ENCODE results near the gene RPS10.
"Not testable (repeated sequence)": the region's sequence is repeated elsewhere in the genome, so short reads cannot be mapped to it uniquely, and the experiment has no call there.

Gene RPS10

DNA sequence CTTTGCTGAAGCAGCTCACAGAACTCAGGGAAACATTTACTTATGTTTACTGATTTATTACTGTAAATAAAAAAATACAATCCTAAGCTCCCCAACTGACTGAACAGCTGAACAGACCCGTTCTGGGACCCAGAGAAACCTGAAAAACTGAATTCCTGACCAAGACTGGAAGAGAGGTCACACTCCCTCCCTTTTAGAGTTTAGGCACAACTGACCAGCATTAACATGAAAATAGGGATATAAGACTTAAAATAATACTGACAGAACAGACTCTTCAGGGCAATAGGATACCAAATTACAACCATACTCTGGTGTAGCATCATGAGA is 11.7 kb upstream of the RPS10 start:
- Histone ChIP-seq H3K27me3 (ENCODE audit: insufficient read depth, low read length) (peaks cover 3% of the 10 kb centered on the region), H3K4me3 (ENCODE audit: low read length) (no peak overlapping the region), H3K36me3 (ENCODE audit: insufficient read depth, low read length) (no peaks in the 10 kb centered on the region), H2AFZ (ENCODE audit: low read depth, low read length) (no peak overlapping the region), H3K4me1 (ENCODE audit: insufficient read depth, low read length) (no peaks in the 10 kb centered on the region), H3K9me3 (ENCODE audit: low read length) (no peaks in the 10 kb centered on the region)

DNA sequence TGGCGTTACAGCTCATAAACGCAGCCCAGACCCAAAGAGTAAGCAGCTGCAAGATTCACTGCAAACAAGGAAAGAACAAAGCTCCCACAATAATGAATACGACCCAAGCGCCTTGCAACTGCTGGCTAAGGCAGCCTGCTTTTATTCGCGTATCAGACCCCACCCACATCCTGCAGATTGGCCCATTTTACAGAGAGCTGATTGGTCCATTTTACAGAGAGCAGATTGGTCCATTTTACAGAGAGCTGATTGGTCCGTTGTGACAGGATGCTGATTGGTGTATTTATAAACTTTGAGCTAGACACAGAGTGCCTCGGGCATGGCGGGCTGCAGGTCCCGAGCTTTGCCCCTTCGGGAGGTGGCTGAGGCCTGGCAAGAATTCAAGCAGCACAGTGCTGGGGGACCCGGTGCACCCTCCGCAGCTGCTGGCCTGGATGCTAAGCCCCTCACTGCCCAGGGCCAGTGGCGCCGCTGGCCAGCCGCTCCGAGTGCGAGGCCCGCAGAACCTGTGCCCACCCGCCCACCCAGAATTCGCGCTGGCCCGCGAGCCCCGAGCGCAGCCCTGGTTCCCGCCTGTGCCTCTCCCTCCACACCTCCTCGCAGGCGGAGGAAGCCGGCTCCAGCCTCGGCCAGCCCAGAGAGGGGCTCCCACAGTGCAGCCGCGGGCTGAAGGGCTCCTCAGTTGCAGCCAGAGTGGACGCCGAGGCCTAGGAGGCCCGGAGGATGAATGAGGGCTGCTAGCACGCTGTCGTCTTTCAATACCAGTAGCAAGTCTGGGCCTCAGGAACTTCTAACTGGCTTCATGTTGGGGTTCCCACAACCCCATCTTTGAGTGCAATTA is 11.2 kb upstream of the RPS10 start:
- Histone ChIP-seq H3K27me3 (ENCODE audit: insufficient read depth, low read length) (peaks cover 3% of the 10 kb centered on the region), H3K4me3 (ENCODE audit: low read length) (no peak overlapping the region), H3K9me3 (ENCODE audit: low read length) (no peaks in the 10 kb centered on the region), H3K4me1 (ENCODE audit: insufficient read depth, low read length) (no peaks in the 10 kb centered on the region), H3K36me3 (ENCODE audit: insufficient read depth, low read length) (no peaks in the 10 kb centered on the region), H2AFZ (ENCODE audit: low read depth, low read length) (no peak overlapping the region)

DNA sequence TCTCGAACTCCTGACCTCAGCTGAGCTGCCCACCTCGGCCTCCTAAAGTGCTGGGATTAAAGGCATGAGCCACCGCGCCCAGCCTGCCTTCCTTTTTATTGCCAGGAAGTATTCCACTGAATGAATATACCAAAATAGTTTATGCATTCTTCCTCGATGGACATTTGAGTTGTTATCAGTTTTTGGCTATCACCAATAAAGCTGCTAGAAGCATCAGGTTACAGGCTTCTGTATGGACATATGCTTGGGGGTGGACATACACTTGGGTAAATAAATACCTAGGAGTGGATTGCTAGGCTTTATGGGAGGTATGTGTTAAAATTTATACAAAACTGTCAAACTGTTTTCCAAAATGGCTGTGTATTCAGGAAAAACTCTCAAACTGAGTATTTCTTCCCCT is 10.0 kb upstream of the RPS10 start:
- Histone ChIP-seq H3K4me3 (ENCODE audit: low read length) (no peak overlapping the region), H3K36me3 (ENCODE audit: insufficient read depth, low read length) (no peaks in the 10 kb centered on the region), H3K9me3 (ENCODE audit: low read length) (no peaks in the 10 kb centered on the region), H3K4me1 (ENCODE audit: insufficient read depth, low read length) (no peaks in the 10 kb centered on the region), H2AFZ (ENCODE audit: low read depth, low read length) (no peak overlapping the region), H3K27me3 (ENCODE audit: insufficient read depth, low read length) (peaks cover 3% of the 10 kb centered on the region)

GRCh38 chr6:34425132-34425497 is 754 bp downstream of the RPS10 start:
- no peaks in the 10 kb centered on the region for H3K9me3 ChIP-seq (ENCODE audit: low read length)
- H3K4me3 ChIP-seq (ENCODE audit: low read length) = peak overlapping the region; percentile 95
- H2AFZ ChIP-seq (ENCODE audit: low read depth, low read length) = no peak overlapping the region
- peaks cover 14% of the 10 kb centered on the region for H3K4me1 ChIP-seq (ENCODE audit: insufficient read depth, low read length)
- no peaks in the 10 kb centered on the region for H3K27me3 ChIP-seq (ENCODE audit: insufficient read depth, low read length)
- peaks cover 40% of the 10 kb centered on the region for H3K36me3 ChIP-seq (ENCODE audit: insufficient read depth, low read length)

DNA sequence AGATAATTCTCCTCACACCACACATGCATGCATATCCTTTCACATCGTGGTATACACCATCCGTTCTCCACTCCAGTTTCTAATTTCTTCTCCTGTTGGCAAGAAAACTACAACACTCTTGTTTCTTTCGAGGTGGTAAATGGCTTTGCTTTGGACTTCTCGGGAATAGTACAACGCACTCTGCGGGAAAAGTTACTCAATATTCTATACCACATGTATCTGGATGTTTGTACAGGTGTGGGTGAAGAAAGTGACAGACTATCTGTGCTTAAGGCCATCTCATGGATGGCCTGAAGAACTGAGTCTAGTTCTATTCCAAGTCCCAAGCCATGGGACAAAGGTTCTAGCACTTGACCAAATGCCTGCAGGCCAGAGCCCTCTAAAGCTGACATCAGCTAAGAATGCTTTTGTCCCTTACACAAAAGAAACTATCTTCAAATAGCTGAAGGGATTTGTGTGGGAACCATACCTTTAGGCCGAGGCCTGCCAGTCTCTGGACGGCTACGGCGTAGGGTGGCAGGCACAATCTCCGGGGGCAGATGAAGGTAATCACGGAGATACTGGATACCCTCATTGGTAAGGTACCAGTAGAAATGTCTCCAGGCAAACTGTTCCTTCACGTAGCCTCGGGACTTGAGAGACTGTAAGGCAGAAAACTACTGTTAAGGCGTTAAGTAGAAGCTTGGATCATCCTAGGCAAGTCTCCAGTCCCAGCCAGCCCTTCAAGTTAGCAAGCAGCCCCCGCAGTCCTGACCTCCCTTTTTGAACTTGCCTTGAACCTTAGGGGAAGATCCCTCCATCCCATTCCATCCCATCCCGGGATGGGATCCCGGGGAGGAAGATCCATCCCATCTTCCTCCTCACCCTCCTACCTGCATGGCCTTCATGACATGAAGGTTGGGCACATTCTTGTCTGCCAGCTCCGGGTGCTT is 1.4 kb downstream of the RPS10 start:
- no peak overlapping the region for H2AFZ ChIP-seq (ENCODE audit: low read depth, low read length)
- peaks cover 14% of the 10 kb centered on the region for H3K4me1 ChIP-seq (ENCODE audit: insufficient read depth, low read length)
- H3K4me3 ChIP-seq (ENCODE audit: low read length) = peak overlapping the region; percentile 95
- H3K36me3 ChIP-seq (ENCODE audit: insufficient read depth, low read length) = peaks cover 47% of the 10 kb centered on the region
- H3K9me3 ChIP-seq (ENCODE audit: low read length) = no peaks in the 10 kb centered on the region
- H3K27me3 ChIP-seq (ENCODE audit: insufficient read depth, low read length) = no peaks in the 10 kb centered on the region

GRCh38 chr6:34423254-34423653 is 2.6 kb downstream of the RPS10 start:
- H3K9me3 ChIP-seq (ENCODE audit: low read length) = no peaks in the 10 kb centered on the region
- peaks cover 57% of the 10 kb centered on the region for H3K36me3 ChIP-seq (ENCODE audit: insufficient read depth, low read length)
- no peaks in the 10 kb centered on the region for H3K27me3 ChIP-seq (ENCODE audit: insufficient read depth, low read length)
- no peak overlapping the region for H3K4me3 ChIP-seq (ENCODE audit: low read length)
- peaks cover 14% of the 10 kb centered on the region for H3K4me1 ChIP-seq (ENCODE audit: insufficient read depth, low read length)
- H2AFZ ChIP-seq (ENCODE audit: low read depth, low read length) = no peak overlapping the region

DNA sequence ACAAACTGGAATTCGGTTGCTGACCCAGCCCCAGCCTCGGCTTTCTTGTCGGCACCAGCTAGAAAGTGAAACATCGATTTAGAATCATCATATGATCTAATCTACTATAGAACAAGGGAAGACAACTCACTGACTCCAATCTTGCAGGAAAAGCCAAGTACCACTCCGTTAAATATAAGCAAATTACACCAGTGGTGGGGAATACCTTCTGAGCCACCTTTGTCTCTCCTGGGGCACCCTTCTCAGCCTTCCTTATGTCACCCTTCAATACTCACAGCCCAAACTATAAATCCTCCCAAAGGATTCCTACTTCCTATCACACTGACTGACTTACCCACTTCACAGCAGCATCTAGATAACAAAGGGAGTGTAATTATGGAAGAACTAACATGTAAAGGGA is 7.5 kb downstream of the RPS10 start:
- H3K9me3 ChIP-seq (ENCODE audit: low read length) = peaks cover 4% of the 10 kb centered on the region
- H3K27me3 ChIP-seq (ENCODE audit: insufficient read depth, low read length) = no peaks in the 10 kb centered on the region
- no peak overlapping the region for H2AFZ ChIP-seq (ENCODE audit: low read depth, low read length)
- H3K4me3 ChIP-seq (ENCODE audit: low read length) = no peak overlapping the region
- no peaks in the 10 kb centered on the region for H3K4me1 ChIP-seq (ENCODE audit: insufficient read depth, low read length)
- H3K36me3 ChIP-seq (ENCODE audit: insufficient read depth, low read length) = peaks cover 74% of the 10 kb centered on the region

- no peaks in the 10 kb centered on the region for H3K4me1 ChIP-seq (ENCODE audit: insufficient read depth, low read length)
- H2AFZ ChIP-seq (ENCODE audit: low read depth, low read length) = no peak overlapping the region
- H3K27me3 ChIP-seq (ENCODE audit: insufficient read depth, low read length) = no peaks in the 10 kb centered on the region
- peaks cover 60% of the 10 kb centered on the region for H3K36me3 ChIP-seq (ENCODE audit: insufficient read depth, low read length)
- peaks cover 4% of the 10 kb centered on the region for H3K9me3 ChIP-seq (ENCODE audit: low read length)
- no peak overlapping the region for H3K4me3 ChIP-seq (ENCODE audit: low read length)
These were observed 8.9 kb downstream of the RPS10 start for GRCh38 chr6:34416877-34417371.

DNA sequence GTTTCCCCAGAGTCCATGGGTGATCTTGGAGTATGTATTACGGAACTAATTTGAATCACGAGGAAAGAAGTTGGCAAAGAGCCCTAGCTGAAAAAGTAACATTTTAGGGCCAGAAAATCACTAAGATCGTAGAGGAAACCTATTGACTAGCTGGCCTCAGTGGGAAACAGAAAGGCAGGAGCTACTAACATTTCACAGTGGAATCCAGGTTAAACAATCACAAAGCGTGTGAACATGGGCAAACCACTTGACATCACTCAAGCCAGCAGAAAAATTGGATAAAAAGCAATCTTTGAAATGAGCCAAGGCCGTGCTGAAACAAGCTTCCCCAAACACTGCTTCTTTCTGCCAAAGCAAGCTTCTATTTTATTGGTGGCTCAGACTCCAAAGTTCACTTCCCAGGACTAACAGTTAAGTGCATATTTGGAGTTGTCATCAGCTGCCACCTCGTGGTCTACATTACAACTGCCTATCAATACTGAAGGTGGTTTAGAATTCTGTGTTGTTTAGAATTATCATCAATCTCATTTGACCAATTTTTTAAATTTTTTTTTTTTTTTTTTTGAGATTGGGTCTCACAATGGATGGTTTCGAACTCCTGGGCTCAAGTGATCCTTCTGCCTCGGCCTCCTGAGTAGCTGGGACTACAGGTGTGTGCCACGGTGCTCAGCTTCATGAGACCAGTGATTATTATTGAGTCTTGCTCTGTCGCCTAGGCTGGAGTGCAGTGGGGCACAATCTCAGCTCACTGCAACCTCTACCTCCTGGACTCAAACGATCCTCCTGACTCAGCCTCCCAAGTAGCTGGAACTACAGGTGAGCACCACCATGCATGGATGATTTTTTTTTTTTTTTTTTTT is 10.6 kb downstream of the RPS10 start:
- Histone ChIP-seq H2AFZ (ENCODE audit: low read depth, low read length) (no peak overlapping the region), H3K4me3 (ENCODE audit: low read length) (no peak overlapping the region), H3K36me3 (ENCODE audit: insufficient read depth, low read length) (peaks cover 47% of the 10 kb centered on the region)

DNA sequence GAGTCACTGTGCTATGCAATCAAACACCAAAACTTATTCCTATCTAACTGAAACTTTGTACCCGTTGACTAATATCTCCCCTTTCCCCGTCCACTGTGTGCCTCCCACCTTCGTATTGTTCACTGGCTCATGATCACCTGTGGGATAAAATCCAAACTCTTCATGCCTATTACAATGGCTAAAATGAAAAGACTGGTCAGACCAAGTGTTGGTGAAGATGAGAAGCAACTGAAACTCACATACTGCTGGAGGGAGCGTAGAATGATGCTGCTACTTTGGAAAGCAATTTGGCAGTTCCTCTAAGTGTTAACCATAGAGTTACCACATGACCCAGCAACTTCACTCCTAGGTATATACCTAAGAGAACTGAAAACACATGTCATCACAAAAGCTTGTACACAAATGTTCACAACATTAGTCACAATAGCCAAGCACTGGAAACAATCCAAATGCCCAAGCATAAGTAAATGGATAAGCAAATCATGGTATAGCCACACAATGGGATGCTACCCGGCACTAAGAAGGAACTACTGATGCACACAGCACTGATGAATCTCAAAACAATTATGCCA is 13.1 kb downstream of the RPS10 start:
- Histone ChIP-seq H3K36me3 (ENCODE audit: insufficient read depth, low read length) (peaks cover 24% of the 10 kb centered on the region), H3K4me1 (ENCODE audit: insufficient read depth, low read length) (peaks cover 2% of the 10 kb centered on the region), H3K27me3 (ENCODE audit: insufficient read depth, low read length) (no peaks in the 10 kb centered on the region), H2AFZ (ENCODE audit: low read depth, low read length) (no peak overlapping the region), H3K9me3 (ENCODE audit: low read length) (peaks cover 4% of the 10 kb centered on the region), H3K4me3 (ENCODE audit: low read length) (no peak overlapping the region)

More for the DNA sequence above, 10.6 kb downstream of the RPS10 start:
- Histone ChIP-seq H3K4me1 (ENCODE audit: insufficient read depth, low read length) (peaks cover 2% of the 10 kb centered on the region), H3K9me3 (ENCODE audit: low read length) (peaks cover 4% of the 10 kb centered on the region), H3K27me3 (ENCODE audit: insufficient read depth, low read length) (no peaks in the 10 kb centered on the region)

DNA sequence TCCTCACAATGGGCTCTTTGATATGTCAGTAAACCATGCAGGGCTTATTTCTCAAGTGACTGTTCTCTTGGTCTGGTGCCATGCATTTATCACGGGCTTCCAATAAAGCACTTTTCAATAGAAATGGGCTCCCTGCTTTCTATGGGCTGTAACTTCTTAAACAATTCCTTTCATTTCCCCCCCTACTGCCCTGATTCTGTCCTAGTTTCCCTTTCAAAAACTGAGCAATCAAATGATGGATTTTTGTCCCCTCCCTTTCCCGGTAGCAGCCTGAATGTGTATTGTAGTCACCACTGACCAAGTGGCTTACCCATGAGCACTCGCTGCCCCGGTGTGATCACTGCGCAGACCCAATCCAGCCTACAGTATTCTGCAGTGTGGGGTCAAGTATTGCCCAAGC is 13.9 kb downstream of the RPS10 start:
- peaks cover 2% of the 10 kb centered on the region for H3K4me1 ChIP-seq (ENCODE audit: insufficient read depth, low read length)
- H2AFZ ChIP-seq (ENCODE audit: low read depth, low read length) = no peak overlapping the region
- H3K4me3 ChIP-seq (ENCODE audit: low read length) = no peak overlapping the region
- peaks cover 17% of the 10 kb centered on the region for H3K36me3 ChIP-seq (ENCODE audit: insufficient read depth, low read length)
- H3K9me3 ChIP-seq (ENCODE audit: low read length) = peaks cover 4% of the 10 kb centered on the region
- H3K27me3 ChIP-seq (ENCODE audit: insufficient read depth, low read length) = no peaks in the 10 kb centered on the region

- not testable (repeated sequence) for H3K36me3 ChIP-seq (ENCODE audit: insufficient read depth, low read length); H3K27me3 ChIP-seq (ENCODE audit: insufficient read depth, low read length); H3K4me3 ChIP-seq (ENCODE audit: low read length); H3K9me3 ChIP-seq (ENCODE audit: low read length); H3K4me1 ChIP-seq (ENCODE audit: insufficient read depth, low read length); H2AFZ ChIP-seq (ENCODE audit: low read depth, low read length)
These were observed 18.0 kb downstream of the RPS10 start for GRCh38 chr6:34407915-34408314.

Data from neuron (in vitro differentiated cells).